CD4-positive, alpha-beta T cell treated with Interleukin-10 for 1 hour (primary cell): ENCODE results near the gene TMEM132A.

Source experiments
- DNase-seq: peaks from one replicate; pipeline ENCODE4 v3.0.0-alpha.2; 2020

TMEM132A gene

GRCh38 chr11:60922906-60923305 is 1.4 kb upstream of the TMEM132A start:
- DNase-seq, result no peak

GRCh38 chr11:60923326-60923725 is 934 bp upstream of the TMEM132A start:
- no peak for DNase-seq

GRCh38 chr11:60923800-60924109 is 505 bp upstream of the TMEM132A start:
- DNase-seq, result no peak

GRCh38 chr11:60924906-60925853 is 920 bp downstream of the TMEM132A start:
- no peak for DNase-seq

- no peak for DNase-seq
These were observed 1.6 kb downstream of the TMEM132A start for GRCh38 chr11:60925868-60926267.

GRCh38 chr11:60926500-60926899 is 2.2 kb downstream of the TMEM132A start:
- DNase-seq, result no peak

- no peak for DNase-seq
These were observed 2.9 kb downstream of the TMEM132A start for GRCh38 chr11:60927061-60927592.

GRCh38 chr11:60927600-60927999 is 3.3 kb downstream of the TMEM132A start:
- DNase-seq, result no peak

GRCh38 chr11:60928563-60929001 is 4.3 kb downstream of the TMEM132A start:
- no peak for DNase-seq

- no peak for DNase-seq
These were observed 5.5 kb downstream of the TMEM132A start for GRCh38 chr11:60929764-60930163.

GRCh38 chr11:60930394-60930793 is 6.1 kb downstream of the TMEM132A start:
- DNase-seq, result no peak

- DNase-seq, result no peak
These were observed 7.7 kb downstream of the TMEM132A start for GRCh38 chr11:60931917-60932316.

GRCh38 chr11:60932605-60933356 is 8.5 kb downstream of the TMEM132A start:
- no peak for DNase-seq

GRCh38 chr11:60933416-60934123 is 9.3 kb downstream of the TMEM132A start:
- no peak for DNase-seq

GRCh38 chr11:60934124-60934789 is 10.0 kb downstream of the TMEM132A start:
- DNase-seq, result no peak

- no peak for DNase-seq
These were observed 10.7 kb downstream of the TMEM132A start for GRCh38 chr11:60934790-60935605.

GRCh38 chr11:60935676-60936442 is 11.6 kb downstream of the TMEM132A start:
- no peak for DNase-seq

GRCh38 chr11:60936467-60937143 is 12.3 kb downstream of the TMEM132A start:
- no peak for DNase-seq

- DNase-seq, result no peak
These were observed 12.9 kb downstream of the TMEM132A start for GRCh38 chr11:60937144-60937527.

GRCh38 chr11:60937811-60938210 is 13.6 kb downstream of the TMEM132A start:
- no peak for DNase-seq
